Endodermal cell (in vitro differentiated cells): ENCODE measurements around the gene TMEM14C. TPM values are rescaled to one million over a fixed set of nuclear protein-coding genes. Genes with fewer than 3 reads are reported as not detected.

Source experiments
- DNase-seq: peaks from one replicate; pipeline ENCODE4 v3.0.0-alpha.2; 2017
- H3K27ac ChIP-seq: 2 replicates; pipeline ENCODE4 v1.5.1; 2013; ENCODE audit warnings: mild to moderate bottlenecking, low read depth, low read length, moderate library complexity
- H3K27me3 ChIP-seq: 2 replicates; pipeline ENCODE4 v1.6.1; 2013; ENCODE audit warnings: mild to moderate bottlenecking, low read length, moderate library complexity; ENCODE audit not compliant: insufficient read depth, control insufficient read depth, poor library complexity, severe bottlenecking
- H3K36me3 ChIP-seq: 2 replicates; pipeline ENCODE4 v1.7.0; 2013; ENCODE audit warnings: mild to moderate bottlenecking, low read length, moderate library complexity; ENCODE audit not compliant: control insufficient read depth, insufficient read depth
- H3K4me1 ChIP-seq: one replicate; pipeline ENCODE4 v1.7.0; 2013; ENCODE audit warnings: low read length; ENCODE audit not compliant: control insufficient read depth, insufficient read depth
- H3K4me3 ChIP-seq: 2 replicates; pipeline ENCODE4 v1.5.1; 2013; ENCODE audit warnings: mild to moderate bottlenecking, low read length, moderate library complexity
- H3K9ac ChIP-seq: 2 replicates; pipeline ENCODE4 v1.6.1; 2013; ENCODE audit warnings: mild to moderate bottlenecking, low read length, moderate library complexity; ENCODE audit not compliant: poor library complexity, severe bottlenecking; ENCODE audit errors: extremely low read depth
- H3K9me3 ChIP-seq: 2 replicates; pipeline ENCODE4 v1.6.1; 2013; ENCODE audit warnings: mild to moderate bottlenecking, low read length, moderate library complexity; ENCODE audit not compliant: control insufficient read depth
- H3K27ac Mint-ChIP-seq: 2 replicates; pipeline ENCODE4 v1.8.0; 2020; ENCODE audit warnings: mixed read lengths
- H3K27me3 Mint-ChIP-seq: 2 replicates; pipeline ENCODE4 v1.8.0; 2021; ENCODE audit warnings: mild to moderate bottlenecking, mixed read lengths; ENCODE audit not compliant: insufficient read depth
- H3K36me3 Mint-ChIP-seq: 2 replicates; pipeline ENCODE4 v1.8.0; 2020; ENCODE audit warnings: low read depth, mixed read lengths
- H3K4me1 Mint-ChIP-seq: 2 replicates; pipeline ENCODE4 v1.8.0; 2020; ENCODE audit warnings: mixed read lengths
- H3K4me3 Mint-ChIP-seq: 2 replicates; pipeline ENCODE4 v1.8.0; 2020; ENCODE audit warnings: mild to moderate bottlenecking, moderate library complexity, mixed read lengths
- H3K9me3 Mint-ChIP-seq: 2 replicates; pipeline ENCODE4 v1.8.0; 2020; ENCODE audit warnings: mild to moderate bottlenecking, mixed read lengths
- CTCF ChIP-seq: fragments of 200-600 bp; sonication (generic); conservative IDR thresholded peaks from 2 replicates; pipeline ENCODE4 v1.5.0; 2021; ENCODE audit warnings: antibody characterized with exemption, mild to moderate bottlenecking
- WGBS, 2 experiments: methylation state at CpG; one replicate each; pipeline versions ENCODE4 v1.1.5 to v1.1.7; 2013; ENCODE audit warnings: missing lambda C conversion rate in 2 of 2, mixed read lengths in 1 of 2; ENCODE audit not compliant: insufficient coverage in 1 of 2, insufficient read length in 1 of 2; 5-methylcytosine and 5-hydroxymethylcytosine counted together
- total RNA-seq, 2 donors: library from RNA; stranded (reverse); fragmentation: NEBNext Ultra II Directional in 1 of 2; extraction: Animal tissue kit (Norgen Biotek cat#: 25700) in 1 of 2; gene quantifications; 2 replicates in 1 of 2; 3 replicates in 1 of 2; pipeline ENCODE4 v1.2.1, GENCODE V29; 2021

The TMEM14C gene
- total RNA-seq, 2 donors from 2014 or later, result 102 to 118 TPM

- H3K27me3 Mint-ChIP-seq, result no peaks in the 10 kb centered on the region
- no peak overlapping the region for H3K4me3 Mint-ChIP-seq
- no peaks in the 10 kb centered on the region for H3K4me1 Mint-ChIP-seq
- H3K9me3 Mint-ChIP-seq, result no peaks in the 10 kb centered on the region
- WGBS, 2 experiments, result 95 to 98% methylated on average over 4 to 8 of the region's 8 CpGs
- Histone ChIP-seq H3K36me3 (peaks cover 83% of the 10 kb centered on the region), H3K27me3 (no peaks in the 10 kb centered on the region), H3K4me3 (no peak overlapping the region), H3K4me1 (no peaks in the 10 kb centered on the region), H3K9ac (no peak overlapping the region), H3K27ac (no peak overlapping the region), H3K9me3 (no peaks in the 10 kb centered on the region)
- no peak for DNase-seq
- TF ChIP-seq CTCF, result no peak
- H3K27ac Mint-ChIP-seq, result no peak overlapping the region
- peaks cover 70% of the 10 kb centered on the region for H3K36me3 Mint-ChIP-seq
Measured at GRCh38 chr6:10779076-10779475, 56.2 kb downstream of the TMEM14C start.

Other genes starting within 250 kb of the TMEM14C start
- gene GCNT2, start 201.7 kb upstream of the TMEM14C start, total RNA-seq, result 10 to 100 TPM; 23.3 to 24.9 TPM
- 1 to 10 TPM; 1.7 to 1.9 TPM for gene C6orf52, start 28.5 kb upstream of the TMEM14C start, total RNA-seq
- gene PAK1IP1, start 28.1 kb upstream of the TMEM14C start, total RNA-seq, result 10 to 100 TPM; 15.3 to 16.8 TPM
- 100 to 1,000 TPM; 165 to 242 TPM for gene TMEM14B, start 24.7 kb downstream of the TMEM14C start, total RNA-seq
- under 1 TPM; 0.18 to 0.35 TPM for gene MAK, start 115.5 kb downstream of the TMEM14C start, total RNA-seq
- not detected for gene GCM2, start 159.0 kb downstream of the TMEM14C start, total RNA-seq
- gene SYCP2L, start 164.0 kb downstream of the TMEM14C start, total RNA-seq, result 10 to 100 TPM in 1 of 2 donors, 1 to 10 TPM in 1; 4.2 to 12.4 TPM